Kidney (tissue), 14 donors: ENCODE data around the gene SHISA8. TPM values are rescaled to one million over a fixed set of nuclear protein-coding genes. Genes with fewer than 3 reads are reported as not detected.

Experiments used
- DNase-seq, 5 donors: peaks; one replicate each; pipeline ENCODE4 v3.0.0-alpha.2; 2013 to 2020
- FAIRE-seq: peaks from 2 replicates; lab custom pipeline; 2012; peaks lifted over from hg19 to GRCh38; lab: Jason Lieb, UNC
- H3K27ac ChIP-seq, 2 donors: one replicate each; pipeline ENCODE4 v1.7.0; 2013; ENCODE audit warnings: low read depth in 2 of 2, low read length in 2 of 2, inconsistent platforms in 1 of 2
- H3K27me3 ChIP-seq: one replicate; pipeline ENCODE4 v1.7.1; 2013; ENCODE audit warnings: low read length, inconsistent platforms; ENCODE audit not compliant: control insufficient read depth, insufficient read depth
- H3K36me3 ChIP-seq, 3 donors: one replicate each; pipeline versions ENCODE4 v1.7.0 to v1.7.1; 2013; ENCODE audit warnings: low read length in 3 of 3, control low read depth in 1 of 3, inconsistent platforms in 1 of 3; ENCODE audit not compliant: insufficient read depth in 3 of 3, control insufficient read depth in 2 of 3
- H3K4me1 ChIP-seq, 3 donors: one replicate each; pipeline versions ENCODE4 v1.7.0 to v1.7.1; 2013; ENCODE audit warnings: low read length in 3 of 3, inconsistent platforms in 1 of 3, low read depth in 1 of 3; ENCODE audit not compliant: control insufficient read depth in 2 of 3, insufficient read depth in 2 of 3
- H3K4me3 ChIP-seq, 3 donors: one replicate each; pipeline versions ENCODE4 v1.7.0 to v1.8.1; 2013; ENCODE audit warnings: low read length in 3 of 3, control low read depth in 1 of 3, inconsistent platforms in 1 of 3
- H3K9ac ChIP-seq, 3 donors: one replicate each; pipeline versions ENCODE4 v1.7.0 to v1.7.1; 2013; ENCODE audit warnings: low read length in 3 of 3, control low read depth in 1 of 3, inconsistent platforms in 1 of 3
- H3K9me3 ChIP-seq, 3 donors: one replicate each; pipeline versions ENCODE4 v1.7.0 to v1.7.1; 2013; ENCODE audit warnings: low read length in 3 of 3, control low read depth in 1 of 3, inconsistent platforms in 1 of 3; ENCODE audit not compliant: control insufficient read depth in 2 of 3, insufficient read depth in 1 of 3
- intact Hi-C: fragments of 100-400 bp; cut with DNase I; formaldehyde crosslinking; loops from one replicate; pipeline ENCODE4 v1.11.1; 2022
- polyA plus RNA-seq: library from polyadenylated mRNA; stranded (reverse); fragments of 350-450 nt; fragmentation: Illumina TruSeq; extraction: RNeasy Lipid Tissue Mini Kit (QIAGEN cat#74804); gene quantifications from one replicate; pipeline ENCODE4 v1.2.3, GENCODE V29; 2014; ENCODE audit warnings: low read depth, low replicate concordance; ENCODE audit not compliant: insufficient read depth
- total RNA-seq: library from RNA; stranded (reverse); fragmentation: NEBNext Ultra II Directional; extraction: Animal tissue kit (Norgen Biotek cat#: 25700); gene quantifications from one replicate; pipeline ENCODE4 v1.2.1, GENCODE V29; 2021
- TF ChIP-seq, protein P1 (sequence below): IDR thresholded peaks from 3 replicates; pipeline ENCODE4 v1.5.1; 2012; ENCODE audit warnings: mild to moderate bottlenecking, moderate library complexity, borderline replicate concordance; ENCODE audit not compliant: insufficient read depth; ENCODE audit errors: extremely low read depth
- donor health status: control.
- donor health status: control.
- donor health status: control.
- donor health status: control.
- donor health status: control.
- donor health status: DM: yes; HTN: yes; CAD: no.
- donor health status: Normal renal cell carcinoma (clear cell type).

The SHISA8 gene
- total and polyA plus RNA-seq, 2 donors from 2014 or later = 0.35 to 0.47 TPM

DNA sequence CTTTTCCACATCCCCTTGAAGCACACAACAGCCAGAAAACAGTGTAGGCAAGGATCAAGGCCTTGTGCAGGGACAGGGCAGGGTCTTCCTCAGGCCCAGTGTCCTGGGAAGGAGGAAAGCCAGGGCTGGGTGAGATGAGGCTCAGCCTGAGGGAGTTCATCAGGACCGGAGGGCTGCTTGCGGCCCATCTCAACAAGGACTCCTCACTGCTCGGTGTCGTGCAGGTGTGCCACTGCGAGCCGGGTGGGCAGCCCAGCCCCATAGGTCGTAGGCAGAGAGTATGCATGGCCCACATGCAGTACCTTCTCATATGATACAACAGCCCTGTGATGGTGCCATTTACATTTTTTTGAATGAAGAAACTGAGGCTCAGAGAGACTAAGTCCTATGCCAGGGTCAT lies 12.9 kb downstream of the SHISA8 start:
- no peaks in the 10 kb centered on the region for H3K27me3 ChIP-seq
- TF ChIP-seq, protein P1, sequence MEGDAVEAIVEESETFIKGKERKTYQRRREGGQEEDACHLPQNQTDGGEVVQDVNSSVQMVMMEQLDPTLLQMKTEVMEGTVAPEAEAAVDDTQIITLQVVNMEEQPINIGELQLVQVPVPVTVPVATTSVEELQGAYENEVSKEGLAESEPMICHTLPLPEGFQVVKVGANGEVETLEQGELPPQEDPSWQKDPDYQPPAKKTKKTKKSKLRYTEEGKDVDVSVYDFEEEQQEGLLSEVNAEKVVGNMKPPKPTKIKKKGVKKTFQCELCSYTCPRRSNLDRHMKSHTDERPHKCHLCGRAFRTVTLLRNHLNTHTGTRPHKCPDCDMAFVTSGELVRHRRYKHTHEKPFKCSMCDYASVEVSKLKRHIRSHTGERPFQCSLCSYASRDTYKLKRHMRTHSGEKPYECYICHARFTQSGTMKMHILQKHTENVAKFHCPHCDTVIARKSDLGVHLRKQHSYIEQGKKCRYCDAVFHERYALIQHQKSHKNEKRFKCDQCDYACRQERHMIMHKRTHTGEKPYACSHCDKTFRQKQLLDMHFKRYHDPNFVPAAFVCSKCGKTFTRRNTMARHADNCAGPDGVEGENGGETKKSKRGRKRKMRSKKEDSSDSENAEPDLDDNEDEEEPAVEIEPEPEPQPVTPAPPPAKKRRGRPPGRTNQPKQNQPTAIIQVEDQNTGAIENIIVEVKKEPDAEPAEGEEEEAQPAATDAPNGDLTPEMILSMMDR = no peak
- peaks cover 0 to 49% (median 17%) of the 10 kb centered on the region in 3 donors for H3K36me3 ChIP-seq
- H3K27ac ChIP-seq = peak overlapping the region in 1 of 2 donors; percentile 91
- FAIRE-seq = no peak
- intact Hi-C loops = no loop called here
- H3K4me3 ChIP-seq = no peak overlapping the region
- H3K9me3 ChIP-seq = no peaks in the 10 kb centered on the region
- peaks cover 0 to 10% (median 0%) of the 10 kb centered on the region in 3 donors for H3K4me1 ChIP-seq
- peak in 1 of 5 donors; percentile 9 for DNase-seq
- H3K9ac ChIP-seq = peak overlapping the region in 1 of 3 donors; percentile 26

DNA sequence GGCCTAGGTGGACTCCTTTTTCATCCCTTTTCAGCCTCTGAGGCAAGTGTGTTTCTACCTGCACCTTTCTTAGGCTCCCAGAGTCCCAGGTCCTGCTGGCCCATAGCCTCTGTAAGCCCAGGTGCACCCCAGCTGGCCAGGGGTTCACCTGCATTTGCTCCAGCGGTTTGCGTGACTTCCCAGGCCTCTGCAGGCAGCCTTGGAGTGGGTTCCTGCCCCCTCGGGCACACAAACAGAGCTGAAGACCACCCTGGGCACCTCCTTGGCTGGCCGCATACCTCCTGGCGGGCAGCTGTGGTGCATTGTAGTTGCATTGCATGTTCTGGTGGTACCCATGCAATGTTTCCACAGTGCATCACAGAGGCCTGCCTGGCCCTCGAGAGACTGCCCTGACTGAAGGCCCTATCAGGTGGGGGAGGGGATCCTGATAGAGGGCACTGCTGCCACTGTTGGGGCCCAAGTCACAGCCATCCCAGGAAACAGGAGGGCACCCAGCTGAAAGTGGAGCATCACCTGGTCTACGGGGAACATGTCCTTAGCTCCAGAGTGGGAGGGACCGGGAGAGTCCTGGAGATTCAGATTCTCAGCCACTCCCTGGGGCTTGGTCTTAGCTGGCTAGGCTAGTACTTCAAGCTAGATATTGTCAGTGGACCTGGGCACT lies 14.1 kb downstream of the SHISA8 start:
- Histone ChIP-seq H3K9ac (no peak overlapping the region), H3K27ac (no peak overlapping the region), H3K4me1 (peaks cover 0 to 10% (median 0%) of the 10 kb centered on the region in 3 donors), H3K9me3 (no peaks in the 10 kb centered on the region), H3K4me3 (no peak overlapping the region), H3K36me3 (peaks cover 0 to 48% (median 20%) of the 10 kb centered on the region in 3 donors), H3K27me3 (no peaks in the 10 kb centered on the region)
- intact Hi-C loops = no loop called here
- TF ChIP-seq, protein P1 = no peak
- peak in 2 of 5 donors; percentile 18 to 67 for DNase-seq
- FAIRE-seq = no peak

DNA sequence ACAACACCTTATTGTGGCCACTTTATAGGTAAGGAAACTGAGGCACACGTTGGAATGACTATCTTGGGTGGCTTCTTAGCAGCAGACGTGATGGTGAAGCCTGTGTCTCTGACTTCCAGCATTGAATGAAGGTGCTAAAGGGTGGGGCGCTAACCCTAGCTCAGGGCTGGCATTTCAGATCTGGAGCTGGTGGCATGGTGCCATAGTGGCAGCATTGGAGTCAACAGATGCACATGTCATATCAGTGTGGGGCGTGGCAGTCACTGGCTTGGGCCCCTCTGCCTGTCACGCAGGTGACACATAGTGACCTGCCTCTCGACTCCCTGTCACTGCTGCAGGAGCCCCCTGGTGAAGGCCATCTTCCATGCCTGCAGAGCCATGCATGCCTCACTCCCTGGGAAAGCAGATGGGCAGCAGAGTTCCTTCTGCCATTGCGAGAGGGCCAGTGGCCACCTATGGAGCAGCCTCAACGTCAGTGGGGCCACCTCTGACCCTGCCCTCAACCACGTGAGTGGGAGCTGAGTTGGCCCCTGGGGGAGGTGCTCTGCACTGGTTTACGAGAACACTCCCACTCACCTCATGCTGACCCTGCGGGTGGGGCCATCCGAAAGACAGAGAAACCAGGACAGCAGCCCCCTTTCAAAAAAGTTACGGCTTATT lies 14.8 kb downstream of the SHISA8 start:
- intact Hi-C loops = no loop called here
- TF ChIP-seq, protein P1 = no peak
- H3K36me3 ChIP-seq = peaks cover 0 to 41% (median 20%) of the 10 kb centered on the region in 3 donors
- DNase-seq (peak in 1 of 5 donors; percentile 37), FAIRE-seq (no peak)
- no peak overlapping the region for H3K4me3 ChIP-seq
- no peaks in the 10 kb centered on the region for H3K27me3 ChIP-seq
- H3K9ac ChIP-seq = no peak overlapping the region
- peaks cover 0 to 10% (median 0%) of the 10 kb centered on the region in 3 donors for H3K4me1 ChIP-seq
- H3K27ac ChIP-seq = no peak overlapping the region
- no peaks in the 10 kb centered on the region for H3K9me3 ChIP-seq
